Embryonic facial prominence (tissue), 1 donor: Measurements from ENCODE around the gene LCN15.
"Not testable (repeated sequence)": the region's sequence is repeated elsewhere in the genome, so short reads cannot be mapped to it uniquely, and the experiment has no call there.

Experiments used
- DNase-seq: peaks from one replicate; pipeline ENCODE4 v3.0.0-alpha.2; 2016; ENCODE audit errors: extremely low spot score

LCN15 gene

GRCh38 chr9:136794281-136794999, 30.1 kb upstream of the LCN15 start:
- DNase-seq: no peak

- no peak for DNase-seq
Observed at GRCh38 chr9:136793086-136793946, 29.0 kb upstream of the LCN15 start.

- no peak for DNase-seq
Observed at GRCh38 chr9:136792321-136793085, 28.2 kb upstream of the LCN15 start.

- DNase-seq: no peak
Observed at GRCh38 chr9:136791516-136792276, 27.4 kb upstream of the LCN15 start.

GRCh38 chr9:136790640-136791515, 26.6 kb upstream of the LCN15 start, which contains the start of gene TMEM141:
TMEM141 (plus strand) TSS chr9:136791344; CDS start chr9:136791371, 27 bp downstream.
- peak; percentile 99 for DNase-seq

GRCh38 chr9:136789523-136789937, 25.2 kb upstream of the LCN15 start:
- DNase-seq: no peak

GRCh38 chr9:136788644-136789522, 24.6 kb upstream of the LCN15 start:
- not testable (repeated sequence) for DNase-seq

GRCh38 chr9:136787690-136788400, 23.5 kb upstream of the LCN15 start:
- no peak for DNase-seq

GRCh38 chr9:136786983-136787382, 22.7 kb upstream of the LCN15 start:
- DNase-seq: not testable (repeated sequence)

GRCh38 chr9:136786451-136786850, 22.1 kb upstream of the LCN15 start:
- no peak for DNase-seq

GRCh38 chr9:136785565-136786355, 21.4 kb upstream of the LCN15 start:
- not testable (repeated sequence) for DNase-seq

GRCh38 chr9:136784997-136785361, 20.7 kb upstream of the LCN15 start:
- DNase-seq: no peak

- no peak for DNase-seq
Observed at GRCh38 chr9:136784249-136784996, 20.1 kb upstream of the LCN15 start.

- DNase-seq: no peak
Observed at GRCh38 chr9:136782452-136782851, 18.1 kb upstream of the LCN15 start.

- DNase-seq: no peak
Observed at GRCh38 chr9:136779808-136780207, 15.5 kb upstream of the LCN15 start.

GRCh38 chr9:136777359-136777758, 13.0 kb upstream of the LCN15 start:
- DNase-seq: no peak

- DNase-seq: no peak
Observed at GRCh38 chr9:136776947-136777346, 12.6 kb upstream of the LCN15 start.
